H1 (cell line): Measurements from ENCODE around the gene KLHDC7B. TPM values are rescaled to one million over a fixed set of nuclear protein-coding genes. Genes with fewer than 3 reads are reported as not detected.

ENCODE experiments used
- CBX8 ChIP-seq: fragments of 300-800, 300-1000 bp; sonication (generic); IDR thresholded peaks from 2 replicates; pipeline ENCODE4 v1.7.1; 2016; ENCODE audit warnings: low read depth, low read length, borderline replicate concordance
- CHD2 ChIP-seq: IDR thresholded peaks from 2 replicates; pipeline ENCODE4 v1.6.1; 2012; ENCODE audit warnings: low read length, improper control_type of control experiment
- JUND ChIP-seq: IDR thresholded peaks from 2 replicates; pipeline ENCODE4 v1.6.1; 2011; ENCODE audit warnings: mild to moderate bottlenecking, improper control_type of control experiment, low read length
- MAFK ChIP-seq: IDR thresholded peaks from 2 replicates; pipeline ENCODE4 v1.6.1; 2012; ENCODE audit warnings: low read depth, mild to moderate bottlenecking, improper control_type of control experiment, low read length
- RBBP5 ChIP-seq: IDR thresholded peaks from 2 replicates; pipeline ENCODE4 v1.7.1; 2012; ENCODE audit warnings: low read depth, mild to moderate bottlenecking, inconsistent platforms, low read length, moderate library complexity, borderline replicate concordance
- SP2 ChIP-seq: IDR thresholded peaks from 2 replicates; pipeline ENCODE4 v1.6.1; 2012; ENCODE audit warnings: mild to moderate bottlenecking, low read length, inconsistent platforms
- polyA plus RNA-seq, 7 experiments: library from polyadenylated mRNA; depleted of rRNA in 3 of 7; stranded (reverse) in 5 of 7; unstranded in 2 of 7; fragments of >200 nt in 5 of 7; fragments of 200-250 nt in 2 of 7; gene quantifications; 1 replicate in 5 of 7; 2 replicates in 1 of 7; 4 replicates in 1 of 7; pipeline versions ENCODE4 v1.2.1 to v1.2.3, GENCODE V29; 2011 to 2013; ENCODE audit warnings: missing spikeins in 2 of 7, mixed read lengths in 2 of 7
- total RNA-seq: library from RNA; stranded (reverse); fragmentation: NEBNext Ultra II Directional; extraction: Animal tissue kit (Norgen Biotek cat#: 25700); gene quantifications from 2 replicates; pipeline ENCODE4 v1.2.1, GENCODE V29; 2021
- TF ChIP-seq, protein P1 (sequence below): IDR thresholded peaks from 2 replicates; pipeline ENCODE4 v1.6.1; 2011; ENCODE audit warnings: low read depth, mild to moderate bottlenecking, low read length; ENCODE audit not compliant: insufficient read depth

Gene KLHDC7B
- total and polyA plus RNA-seq, 2 of the 8 experiments (the other 6 are each of a cell fraction or from before 2014, with no cell fraction given), result not detected

DNA sequence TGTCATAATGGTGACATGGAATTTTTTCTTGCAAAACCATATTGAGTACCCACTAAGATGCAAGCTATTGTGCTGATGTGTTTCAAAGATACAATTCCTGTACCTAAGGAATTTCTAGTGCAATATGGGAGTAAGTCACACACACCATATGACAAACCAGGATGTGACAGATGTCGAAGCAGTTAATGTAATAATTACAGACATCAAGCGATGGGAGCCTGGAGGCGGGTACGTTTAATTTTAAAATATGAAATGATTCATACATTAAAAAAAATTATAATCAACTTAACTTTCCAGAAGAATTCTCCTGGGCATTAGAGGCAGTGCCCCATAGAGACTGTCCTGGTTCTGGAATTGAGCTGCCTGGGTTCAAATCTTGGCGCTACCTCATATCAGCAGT is 11.0 kb downstream of the KLHDC7B start (continued):
- TF ChIP-seq CBX8 (no peak), JUND (no peak), SP2 (no peak), RBBP5 (no peak), CHD2 (no peak), MAFK (no peak)
- TF ChIP-seq, protein P1, sequence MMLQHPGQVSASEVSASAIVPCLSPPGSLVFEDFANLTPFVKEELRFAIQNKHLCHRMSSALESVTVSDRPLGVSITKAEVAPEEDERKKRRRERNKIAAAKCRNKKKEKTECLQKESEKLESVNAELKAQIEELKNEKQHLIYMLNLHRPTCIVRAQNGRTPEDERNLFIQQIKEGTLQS, result no peak
- TF ChIP-seq, all 59 proteins: peak for 0
